GM18499 (cell line): ENCODE measurements around the gene PGS1.
"Not testable (repeated sequence)": the region's sequence is repeated elsewhere in the genome, so short reads cannot be mapped to it uniquely, and the experiment has no call there.

Experiments
- ATAC-seq: cut with Tn5 transposase; IDR thresholded peaks from one replicate; pipeline ENCODE4 v1.9.1; 2021; ENCODE audit warnings: moderate number of reproducible peaks; ENCODE audit not compliant: insufficient read depth, unreplicated experiment

The PGS1 gene

DNA sequence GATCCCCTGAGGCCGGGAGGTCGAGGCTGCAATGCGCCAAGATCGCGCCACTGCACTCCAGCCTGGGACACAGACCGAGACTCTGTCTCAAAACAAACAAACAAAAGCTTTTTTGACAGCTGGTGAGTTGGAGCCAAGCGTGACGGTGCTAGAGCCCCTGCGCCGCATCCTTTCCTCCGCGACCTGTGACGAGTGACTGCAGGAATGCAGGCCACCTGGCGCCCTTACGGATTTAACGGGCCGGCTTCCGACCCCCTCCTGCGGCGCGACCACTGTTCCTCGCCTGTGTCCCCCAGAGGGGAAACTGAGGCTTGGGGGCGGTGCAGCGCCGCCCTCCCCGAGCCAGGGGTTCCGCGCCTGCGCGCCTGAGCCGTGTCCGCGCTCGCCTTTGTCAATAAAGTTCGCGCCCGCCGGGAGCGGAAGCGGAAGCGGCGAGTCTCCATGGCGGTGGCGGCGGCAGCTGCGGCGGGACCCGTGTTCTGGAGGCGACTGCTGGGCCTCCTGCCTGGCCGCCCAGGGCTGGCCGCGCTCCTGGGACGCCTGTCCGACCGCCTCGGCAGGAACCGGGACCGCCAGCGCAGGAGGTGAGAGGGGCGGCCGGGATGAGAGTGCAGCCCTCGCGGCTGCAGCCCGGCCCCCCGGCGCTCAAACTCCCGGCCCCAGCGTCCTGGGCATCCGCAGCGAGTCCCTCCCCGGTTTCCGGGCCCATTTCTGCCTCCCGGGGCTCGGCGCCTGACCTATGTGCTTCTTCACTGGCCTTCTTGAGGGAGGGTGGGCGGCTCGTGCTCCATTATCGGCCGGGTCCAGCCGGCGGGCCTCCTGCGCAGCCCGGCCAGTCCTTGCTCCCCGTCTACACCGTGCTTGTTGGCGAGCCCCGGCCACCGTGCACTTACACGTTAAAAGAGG lies at the start of gene PGS1:
Gene PGS1, plus strand, starts transcription at position 425 of the 906 bp plus-strand sequence. Its CDS starts 17 bp downstream, at position 442.
- no peak for ATAC-seq

DNA sequence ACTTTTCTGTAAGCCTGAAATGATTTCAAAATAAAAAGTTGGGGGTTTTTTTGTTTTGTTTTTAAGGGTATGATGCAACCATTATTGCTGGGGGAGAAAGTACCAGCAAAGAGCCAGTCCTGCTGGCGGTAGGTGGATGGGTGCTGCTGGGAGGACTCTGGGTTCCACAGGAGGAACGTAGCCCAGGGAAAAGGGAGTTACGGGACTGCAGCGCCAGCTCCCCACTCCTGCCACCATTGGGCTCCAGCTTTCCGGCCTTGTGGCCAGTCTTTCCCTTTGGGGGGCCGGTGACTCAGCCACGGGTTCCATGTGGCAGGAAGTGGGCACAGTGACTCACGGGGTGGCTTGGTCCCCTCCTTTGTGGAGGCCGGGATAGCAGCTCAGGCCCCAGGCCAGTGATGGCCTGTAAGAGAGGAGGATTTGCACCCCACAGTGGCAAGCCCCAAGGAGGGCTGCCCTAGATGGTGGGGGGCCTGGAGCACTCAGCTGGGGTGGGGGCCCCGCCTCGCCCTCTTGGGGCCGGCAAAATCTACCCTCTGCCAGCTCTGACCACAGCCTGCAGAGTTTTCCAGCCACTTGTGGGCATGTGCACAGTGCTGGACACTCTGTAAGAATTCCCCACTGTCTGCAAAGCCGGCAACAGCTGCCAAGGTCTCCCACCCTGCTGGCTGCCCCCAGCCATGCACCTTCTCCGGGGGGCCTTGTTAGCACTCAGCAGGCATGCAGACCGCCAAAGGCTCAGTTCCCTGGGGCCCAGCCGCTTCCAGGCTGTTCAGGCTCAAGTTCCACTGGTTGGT lies 49.0 kb upstream of the PGS1 start:
- no peak for ATAC-seq

DNA sequence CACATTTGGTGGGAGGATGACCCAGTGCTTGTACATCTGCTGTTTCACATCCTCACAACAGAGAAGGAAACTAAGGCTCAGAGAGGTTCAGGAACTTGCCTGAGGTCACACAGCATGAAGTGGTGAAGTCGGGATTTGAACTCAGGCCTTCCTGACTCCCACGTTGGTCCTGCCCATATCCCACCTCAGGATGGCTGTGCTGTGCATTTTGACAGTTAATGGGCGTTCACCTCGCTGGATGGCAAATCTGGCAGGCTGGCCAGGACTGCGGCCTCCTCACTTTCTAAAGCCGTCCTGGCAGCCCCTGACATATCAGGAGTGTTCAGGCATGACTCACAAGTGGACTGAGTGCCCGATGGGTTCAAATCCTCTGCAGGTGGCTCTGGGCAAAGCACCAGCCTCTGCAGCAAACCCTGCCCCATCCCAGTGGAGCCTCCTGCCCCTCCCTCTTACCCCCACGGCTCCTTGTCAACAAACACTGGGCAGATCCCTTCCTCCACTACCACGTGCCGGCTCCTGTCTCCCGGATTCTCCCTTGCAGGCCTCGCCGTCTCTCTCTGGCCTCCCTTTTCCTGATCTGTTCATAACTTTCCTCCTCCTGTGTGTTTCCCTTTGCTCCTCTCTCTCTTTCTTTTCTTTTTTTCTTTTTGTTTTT lies 47.8 kb upstream of the PGS1 start:
- no peak for ATAC-seq

GRCh38 chr17:78331355-78331754 lies 47.1 kb upstream of the PGS1 start:
- not testable (repeated sequence) for ATAC-seq

- no peak for ATAC-seq
Measured at GRCh38 chr17:78332991-78333390, 45.5 kb upstream of the PGS1 start.

- no peak for ATAC-seq
Measured at GRCh38 chr17:78335209-78335608, 43.2 kb upstream of the PGS1 start.

DNA sequence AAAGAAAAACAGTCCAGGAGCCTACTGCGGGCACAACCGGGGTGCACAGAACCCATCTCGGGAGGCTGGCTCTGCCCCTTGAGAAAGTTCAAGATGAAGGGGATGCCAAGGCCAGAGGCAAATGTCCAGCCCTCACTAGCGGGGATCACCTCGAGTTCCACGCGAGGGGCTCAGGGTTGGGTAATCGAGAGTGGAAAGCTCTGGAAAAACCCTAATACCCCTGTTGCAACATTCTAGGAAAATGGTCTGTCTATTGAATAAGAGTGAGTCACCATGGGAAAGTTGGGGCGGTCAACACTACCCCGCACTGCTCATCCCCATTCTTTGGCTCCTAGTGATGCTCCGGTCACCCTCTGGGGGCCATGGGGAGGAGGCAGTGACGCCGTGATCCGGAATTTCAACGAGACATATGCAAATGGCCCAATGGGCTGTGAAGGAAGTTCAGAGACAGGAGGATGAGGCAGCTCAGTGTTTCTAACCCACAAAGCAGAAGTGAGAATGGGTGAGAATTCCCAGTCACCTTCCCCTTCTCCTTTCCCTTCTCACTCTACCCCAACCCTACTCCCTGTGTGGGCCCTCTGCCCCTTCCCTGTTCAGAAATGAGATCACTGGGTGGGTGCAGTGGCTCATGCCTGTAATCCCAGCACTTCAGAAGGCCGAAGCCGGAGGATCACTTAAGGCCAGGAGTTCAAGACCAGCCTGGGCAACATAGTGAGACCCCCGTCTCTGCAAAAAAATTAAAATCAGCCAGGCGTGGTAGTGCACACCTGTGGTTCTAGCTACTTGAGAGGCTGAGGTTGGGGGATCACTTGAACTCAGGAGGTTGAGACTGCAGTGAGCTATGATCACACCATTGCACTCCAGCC lies 41.0 kb upstream of the PGS1 start:
- no peak for ATAC-seq

- ATAC-seq, result no peak
Measured at GRCh38 chr17:78338486-78339259, 39.8 kb upstream of the PGS1 start.

- no peak for ATAC-seq
Measured at GRCh38 chr17:78340183-78340955, 38.1 kb upstream of the PGS1 start.

DNA sequence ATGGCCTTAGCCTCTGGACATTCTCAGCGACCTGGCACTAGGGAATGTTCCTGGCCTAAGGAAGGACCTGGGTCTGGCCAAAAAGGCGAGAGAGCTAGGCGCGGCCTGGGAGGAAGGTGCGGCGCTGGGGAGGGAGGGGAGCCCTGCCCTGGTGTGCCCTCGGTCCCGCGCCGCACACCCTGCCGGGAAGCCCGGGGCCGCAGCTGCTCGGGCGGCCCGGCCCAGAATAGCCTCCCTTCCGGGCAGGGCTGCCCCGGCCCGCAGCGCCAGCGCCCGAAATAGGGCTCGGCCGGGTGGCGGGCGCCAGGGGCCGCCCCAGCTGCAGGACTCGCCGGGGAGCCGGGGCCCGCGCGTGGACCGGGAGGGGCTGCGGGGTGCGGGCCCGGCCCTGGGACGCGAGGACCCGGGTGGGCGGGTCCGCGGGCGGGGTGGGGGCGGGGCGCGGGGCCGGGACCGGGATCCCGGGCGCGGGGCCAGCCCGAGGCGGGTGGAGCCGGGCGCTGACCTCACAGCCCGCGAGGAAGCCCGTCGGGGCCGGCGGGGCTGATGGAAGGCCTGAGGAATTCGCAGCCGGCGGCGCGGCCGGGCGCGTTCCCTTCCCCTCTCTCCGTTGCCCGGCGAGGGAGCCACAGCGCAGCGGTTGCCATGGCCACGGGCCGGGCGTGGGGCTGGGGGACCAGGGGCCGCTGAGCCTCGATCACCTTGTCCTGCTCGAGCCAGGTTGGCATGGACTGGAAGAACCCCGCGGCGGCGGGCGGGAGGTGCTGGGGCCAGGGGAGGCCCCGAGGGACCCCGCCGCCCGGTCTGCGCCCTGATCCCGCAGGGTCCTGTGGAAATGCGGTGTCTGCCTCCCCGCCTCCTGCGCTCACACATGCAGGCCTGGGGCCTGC lies 36.6 kb upstream of the PGS1 start:
- ATAC-seq, result no peak

DNA sequence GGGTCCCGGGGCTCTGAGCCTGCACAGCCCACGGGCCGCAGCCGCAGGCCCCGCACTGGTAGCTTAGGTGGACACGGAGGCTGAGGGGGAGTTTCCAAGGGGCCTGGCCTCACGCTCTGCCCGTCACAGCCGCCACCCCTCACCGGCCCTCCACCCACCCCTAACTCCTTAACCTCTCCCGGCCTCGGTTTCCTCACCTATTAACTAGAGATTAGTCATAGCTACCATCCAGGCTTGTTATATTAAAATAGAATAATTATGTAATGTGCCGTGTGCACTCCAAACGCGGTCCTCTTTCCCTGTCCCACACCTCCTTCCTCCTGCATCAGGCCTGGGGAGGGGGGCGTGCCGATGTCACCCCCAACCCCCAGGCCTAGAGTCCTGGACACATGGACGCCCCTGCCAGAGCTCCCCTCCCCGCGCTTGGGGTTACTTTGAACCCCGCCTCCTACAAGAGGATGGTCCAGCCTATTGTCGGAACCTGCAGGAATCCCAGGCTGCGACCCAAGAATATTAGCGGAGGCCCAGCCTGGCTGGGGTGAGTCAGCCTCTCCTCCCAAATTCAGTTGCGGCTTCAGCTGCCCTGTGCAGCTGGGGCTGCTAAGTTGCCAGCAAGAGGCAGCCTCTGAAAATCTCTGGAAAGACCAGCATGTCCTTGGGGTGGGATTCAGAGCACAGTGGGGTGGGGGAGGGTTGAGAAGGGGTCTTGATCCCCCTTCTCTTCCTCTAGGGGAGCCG lies 35.8 kb upstream of the PGS1 start:
- no peak for ATAC-seq

DNA sequence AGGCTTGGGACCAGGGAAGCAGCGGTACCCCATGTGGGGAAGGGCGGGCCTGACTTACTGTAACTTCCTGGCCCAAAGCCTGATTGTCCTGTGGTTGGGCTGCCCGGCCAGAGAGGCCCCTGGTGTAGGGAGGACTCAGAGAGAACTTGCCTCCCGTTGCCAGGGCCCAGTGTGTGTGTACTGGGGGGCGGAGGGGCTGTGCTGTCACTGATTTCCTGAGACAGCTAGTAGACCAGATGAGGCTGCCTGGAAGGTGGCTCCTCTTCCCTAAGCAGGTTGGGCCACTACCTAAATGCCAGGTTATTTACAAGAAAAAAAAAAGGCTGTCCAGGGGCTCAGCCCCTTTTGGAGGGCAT lies 35.3 kb upstream of the PGS1 start:
- ATAC-seq, result no peak

DNA sequence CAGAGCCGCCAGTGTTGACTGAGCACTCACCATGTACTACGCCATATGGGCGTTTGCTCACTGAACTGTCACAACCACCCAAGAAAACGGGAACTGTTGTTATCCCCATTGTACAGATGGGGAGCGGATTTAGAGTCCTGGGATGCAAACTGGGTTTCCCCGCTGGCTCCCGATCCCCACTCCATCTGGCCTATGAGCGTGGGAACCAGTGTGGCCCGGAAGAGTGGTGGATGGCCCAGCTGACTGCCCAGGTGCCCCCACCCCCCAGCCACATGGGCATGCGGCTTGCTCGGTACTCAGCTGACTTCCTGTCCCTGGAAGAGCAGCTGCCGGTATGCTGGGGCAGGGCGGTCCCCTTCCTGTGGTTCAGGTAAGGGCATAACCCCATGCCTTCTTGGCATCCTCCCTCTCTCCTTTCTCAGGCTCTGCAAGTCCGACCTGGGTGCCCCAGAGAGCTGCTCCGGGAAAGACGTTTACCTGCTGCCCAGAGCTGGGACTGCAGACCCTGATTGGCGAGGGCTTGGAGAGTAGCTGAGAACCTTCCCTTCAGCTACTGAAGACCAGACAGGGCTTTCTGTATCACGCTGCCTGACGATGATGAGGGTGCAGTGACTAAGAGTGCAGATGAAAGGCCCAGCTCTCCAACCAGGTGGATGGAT lies 34.8 kb upstream of the PGS1 start:
- ATAC-seq, result no peak

DNA sequence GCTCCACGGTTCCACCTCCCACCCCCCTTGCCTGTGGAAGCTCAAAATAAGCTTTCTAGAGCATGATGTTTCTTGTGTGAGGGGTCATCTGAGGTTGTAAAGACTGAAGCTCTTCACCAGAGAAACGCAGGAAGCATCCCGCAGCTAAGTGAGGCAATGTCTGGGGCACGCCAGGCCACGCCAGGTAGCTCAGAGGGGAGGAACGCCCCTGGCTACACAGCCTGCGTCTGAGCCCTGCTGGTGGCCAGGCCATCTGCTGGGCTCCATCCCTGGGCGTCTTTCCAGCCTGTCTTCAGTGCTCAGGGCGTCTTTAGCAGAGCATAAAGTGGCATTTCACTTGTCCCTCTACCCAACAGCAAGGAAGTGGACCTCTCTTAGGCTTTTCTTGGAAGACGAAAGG lies 33.8 kb upstream of the PGS1 start:
- ATAC-seq, result no peak

DNA sequence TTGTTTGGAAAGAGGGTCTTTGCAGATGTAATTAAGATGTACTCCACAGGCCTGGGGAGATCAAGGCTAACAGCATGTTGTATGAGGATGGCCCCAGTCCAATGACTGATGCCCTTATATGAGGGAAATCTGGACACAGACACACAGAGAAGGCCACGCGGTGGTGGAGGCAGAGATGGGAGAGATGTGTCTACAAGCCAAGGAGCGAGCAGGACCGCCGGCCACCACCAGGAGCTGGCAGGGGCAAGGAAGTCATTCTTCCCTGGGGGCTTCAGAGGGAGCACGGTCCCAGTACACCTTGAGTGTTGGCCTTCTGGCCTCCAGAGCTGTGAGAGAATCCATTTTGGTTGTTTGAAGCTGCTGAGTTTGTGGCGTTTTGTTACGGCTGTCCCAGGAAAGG lies 33.3 kb upstream of the PGS1 start:
- ATAC-seq, result no peak

- no peak for ATAC-seq
Measured at GRCh38 chr17:78345791-78346494, 32.5 kb upstream of the PGS1 start.
